ENCODE results near the gene PIP5K1A. TPM values are rescaled to one million over a fixed set of nuclear protein-coding genes. Genes with fewer than 3 reads are reported as not detected.

PIP5K1A gene, protein sequence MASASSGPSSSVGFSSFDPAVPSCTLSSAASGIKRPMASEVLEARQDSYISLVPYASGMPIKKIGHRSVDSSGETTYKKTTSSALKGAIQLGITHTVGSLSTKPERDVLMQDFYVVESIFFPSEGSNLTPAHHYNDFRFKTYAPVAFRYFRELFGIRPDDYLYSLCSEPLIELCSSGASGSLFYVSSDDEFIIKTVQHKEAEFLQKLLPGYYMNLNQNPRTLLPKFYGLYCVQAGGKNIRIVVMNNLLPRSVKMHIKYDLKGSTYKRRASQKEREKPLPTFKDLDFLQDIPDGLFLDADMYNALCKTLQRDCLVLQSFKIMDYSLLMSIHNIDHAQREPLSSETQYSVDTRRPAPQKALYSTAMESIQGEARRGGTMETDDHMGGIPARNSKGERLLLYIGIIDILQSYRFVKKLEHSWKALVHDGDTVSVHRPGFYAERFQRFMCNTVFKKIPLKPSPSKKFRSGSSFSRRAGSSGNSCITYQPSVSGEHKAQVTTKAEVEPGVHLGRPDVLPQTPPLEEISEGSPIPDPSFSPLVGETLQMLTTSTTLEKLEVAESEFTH
- total RNA-seq, result 100 to 1,000 TPM in 1 of 2 donors, 10 to 100 TPM in 1; 93.8 to 116 TPM

DNA sequence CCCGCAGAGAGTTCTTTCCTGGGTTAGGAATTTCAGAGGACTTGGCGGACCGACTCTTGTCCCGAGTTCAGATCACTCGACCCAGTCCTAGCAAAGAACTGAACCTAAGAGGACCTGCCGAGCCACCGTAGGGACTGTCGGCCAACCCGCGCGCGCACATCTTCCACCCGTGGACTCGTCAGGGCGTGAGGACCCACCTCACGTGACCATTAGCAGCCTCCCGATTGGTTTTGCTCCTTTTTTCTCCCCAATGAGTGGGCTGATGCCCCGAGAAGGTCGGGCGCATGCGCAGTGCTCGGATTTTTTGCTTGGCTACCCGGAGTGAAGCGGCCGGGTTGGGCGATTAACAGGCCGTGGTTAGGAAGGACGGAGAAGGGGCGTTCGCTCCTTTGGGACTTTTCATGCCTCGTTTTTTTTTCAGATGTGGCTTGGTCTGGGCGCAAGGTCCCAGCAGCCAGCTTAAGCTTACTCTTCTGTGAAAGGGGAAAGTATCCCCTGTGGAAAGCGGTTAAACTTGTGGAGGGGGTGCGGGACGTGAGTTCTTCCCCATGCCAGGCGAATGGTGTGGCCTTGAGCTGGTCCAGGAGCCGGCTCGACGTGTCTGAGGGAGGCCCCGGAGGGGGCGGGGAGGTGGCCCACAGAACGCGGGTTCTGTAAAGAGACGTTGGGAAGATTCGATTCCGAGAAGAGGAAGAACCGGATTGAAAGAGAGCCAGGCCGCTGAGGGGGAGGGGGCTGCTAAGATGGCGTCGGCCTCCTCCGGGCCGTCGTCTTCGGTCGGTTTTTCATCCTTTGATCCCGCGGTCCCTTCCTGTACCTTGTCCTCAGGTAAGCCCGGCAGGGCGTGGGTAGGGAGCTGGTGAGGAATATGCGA, at the start of gene PIP5K1A:
PIP5K1A (plus strand) TSS at position 299 of the 874 bp plus-strand sequence; CDS start at position 744, 445 bp downstream.
- Mint-ChIP-seq H3K9me3 (no peaks in the 10 kb centered on the region), H3K4me1 (ENCODE audit: low read depth in 2 of 2) (peaks cover 29 to 31% of the 10 kb centered on the region in 2 donors), H3K36me3 (peaks cover 11% of the 10 kb centered on the region), H3K27me3 (peaks cover 0 to 3% of the 10 kb centered on the region in 2 donors), H3K4me3 (peak within 1 kb of the TSS; percentile 100), H3K27ac (peak within 1 kb of the TSS; percentile 93 to 99)
- ATAC-seq (peak; percentile 98 to 99), DNase-seq (ENCODE audit: low spot score) (peak; percentile 98)

DNA sequence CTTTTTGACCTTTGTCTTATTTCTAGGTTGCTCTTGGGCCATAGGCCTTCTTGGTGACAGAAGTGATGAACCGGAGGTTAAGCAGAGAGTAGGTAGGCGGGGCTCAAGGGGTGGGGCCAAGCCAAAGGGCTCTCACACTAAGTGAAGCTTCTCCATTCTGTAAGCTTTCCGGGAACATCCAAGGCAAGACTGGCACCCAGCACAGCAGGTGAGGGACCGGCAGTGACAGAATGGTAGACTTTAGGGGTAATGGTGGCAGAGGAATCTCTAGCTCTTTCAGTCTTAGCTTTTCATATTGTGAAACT, 41.9 kb upstream of the PIP5K1A start, which contains the start of gene TNFAIP8L2:
TNFAIP8L2 (plus strand) TSS at position 135 of the 305 bp plus-strand sequence. CDS start 2,049 bp downstream, outside the sequence.
- peak within 1 kb of the TSS; percentile 99 for H3K4me3 Mint-ChIP-seq
- peak; percentile 84 for DNase-seq (ENCODE audit: low spot score)
- peaks cover 37% of the 10 kb centered on the region in 2 donors for H3K4me1 Mint-ChIP-seq (ENCODE audit: low read depth in 2 of 2)
- ATAC-seq, result peak; percentile 90 to 92
- no peaks in the 10 kb centered on the region for H3K9me3 Mint-ChIP-seq
- no peaks in the 10 kb centered on the region for H3K36me3 Mint-ChIP-seq
- H3K27ac Mint-ChIP-seq, result peak within 1 kb of the TSS; percentile 93 to 94
- H3K27me3 Mint-ChIP-seq, result no peaks in the 10 kb centered on the region

- ATAC-seq (peak; percentile 68 to 80), DNase-seq (ENCODE audit: low spot score) (peak; percentile 80)
- H3K4me3 Mint-ChIP-seq, result peak overlapping the region; percentile 99
- no peaks in the 10 kb centered on the region for H3K36me3 Mint-ChIP-seq
- no peaks in the 10 kb centered on the region for H3K9me3 Mint-ChIP-seq
- peaks cover 41% of the 10 kb centered on the region in 2 donors for H3K4me1 Mint-ChIP-seq (ENCODE audit: low read depth in 2 of 2)
- peak overlapping the region; percentile 93 to 94 for H3K27ac Mint-ChIP-seq
- H3K27me3 Mint-ChIP-seq, result no peaks in the 10 kb centered on the region
These were observed 41.3 kb upstream of the PIP5K1A start for GRCh38 chr1:151157067-151157531.

DNA sequence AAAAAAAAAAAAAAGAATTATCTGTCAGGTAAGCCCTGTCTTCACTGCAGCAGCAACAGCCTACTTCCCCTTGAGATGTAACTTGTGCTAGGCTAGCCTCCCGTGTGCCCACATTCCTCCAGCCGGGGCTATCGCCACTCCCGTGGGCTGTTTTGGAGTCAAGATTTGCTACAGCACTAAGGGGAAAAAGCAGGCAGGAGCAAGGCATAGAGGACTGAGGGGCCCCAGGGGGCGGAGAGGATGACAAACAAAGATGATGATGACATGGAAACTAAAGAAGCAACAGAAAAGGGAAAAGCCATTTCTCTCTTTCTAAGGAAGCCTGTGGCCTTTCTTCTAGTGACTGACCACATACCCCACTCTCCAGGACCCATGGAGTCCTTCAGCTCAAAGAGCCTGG, 40.0 kb upstream of the PIP5K1A start:
- H3K4me3 Mint-ChIP-seq, result peak overlapping the region; percentile 99
- no peak for DNase-seq (ENCODE audit: low spot score)
- peak overlapping the region; percentile 93 to 94 for H3K27ac Mint-ChIP-seq
- H3K4me1 Mint-ChIP-seq (ENCODE audit: low read depth in 2 of 2), result peaks cover 47 to 48% of the 10 kb centered on the region in 2 donors
- ATAC-seq, result no peak
- H3K36me3 Mint-ChIP-seq, result no peaks in the 10 kb centered on the region
- no peaks in the 10 kb centered on the region for H3K9me3 Mint-ChIP-seq
- no peaks in the 10 kb centered on the region for H3K27me3 Mint-ChIP-seq

GRCh38 chr1:151158751-151159251, 39.6 kb upstream of the PIP5K1A start:
- no peaks in the 10 kb centered on the region for H3K36me3 Mint-ChIP-seq
- no peak for DNase-seq (ENCODE audit: low spot score)
- H3K4me3 Mint-ChIP-seq, result peak overlapping the region; percentile 99
- H3K27me3 Mint-ChIP-seq, result no peaks in the 10 kb centered on the region
- H3K4me1 Mint-ChIP-seq (ENCODE audit: low read depth in 2 of 2), result peaks cover 47 to 48% of the 10 kb centered on the region in 2 donors
- peak overlapping the region; percentile 93 to 94 for H3K27ac Mint-ChIP-seq
- no peaks in the 10 kb centered on the region for H3K9me3 Mint-ChIP-seq
- no peak for ATAC-seq

- no peak for DNase-seq (ENCODE audit: low spot score)
- Mint-ChIP-seq H3K36me3 (no peaks in the 10 kb centered on the region), H3K9me3 (no peaks in the 10 kb centered on the region), H3K27ac (peak overlapping the region; percentile 68 to 94), H3K27me3 (no peaks in the 10 kb centered on the region), H3K4me3 (no peak overlapping the region), H3K4me1 (ENCODE audit: low read depth in 2 of 2) (peaks cover 51% of the 10 kb centered on the region in 2 donors)
- ATAC-seq, result no peak
These were observed 39.0 kb upstream of the PIP5K1A start for GRCh38 chr1:151159373-151159772.

GRCh38 chr1:151164732-151165280, 33.5 kb upstream of the PIP5K1A start:
- Mint-ChIP-seq H3K4me1 (ENCODE audit: low read depth in 2 of 2) (peaks cover 39 to 43% of the 10 kb centered on the region in 2 donors), H3K27ac (peak overlapping the region; percentile 85 to 92)

DNA sequence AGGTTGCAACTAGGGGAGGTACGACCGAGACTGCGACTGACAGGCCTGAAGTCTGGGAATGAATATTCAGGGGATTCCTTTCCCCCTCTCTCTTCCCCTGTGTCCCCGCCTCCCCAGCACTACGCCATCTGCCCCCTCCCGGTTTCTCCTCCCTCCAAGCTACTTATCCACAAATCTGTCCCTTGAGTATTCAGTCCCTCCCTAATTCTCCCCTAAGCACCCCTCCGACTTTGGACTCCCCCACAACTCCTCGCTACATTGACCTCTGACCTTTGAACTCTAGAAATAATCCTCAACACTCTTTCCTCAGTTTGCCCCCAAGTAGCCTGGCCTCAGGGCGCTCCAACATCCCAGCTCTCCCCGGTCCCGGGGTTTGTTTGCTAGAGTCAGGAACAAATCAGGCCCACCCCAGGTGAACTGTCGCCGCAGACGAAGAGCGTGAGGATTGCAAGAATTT, 33.0 kb upstream of the PIP5K1A start:
- H3K4me1 Mint-ChIP-seq (ENCODE audit: low read depth in 2 of 2), result peaks cover 38 to 42% of the 10 kb centered on the region in 2 donors
- no peak for ATAC-seq
- no peak for DNase-seq (ENCODE audit: low spot score)
- H3K27ac Mint-ChIP-seq, result peak overlapping the region; percentile 85 to 92
- H3K4me3 Mint-ChIP-seq, result peak overlapping the region; percentile 94
- no peaks in the 10 kb centered on the region for H3K27me3 Mint-ChIP-seq
- peaks cover 18% of the 10 kb centered on the region for H3K36me3 Mint-ChIP-seq
- H3K9me3 Mint-ChIP-seq, result no peaks in the 10 kb centered on the region

More at GRCh38 chr1:151164732-151165280, 33.5 kb upstream of the PIP5K1A start:
- Mint-ChIP-seq H3K27me3 (no peaks in the 10 kb centered on the region), H3K4me3 (peak overlapping the region; percentile 94), H3K9me3 (no peaks in the 10 kb centered on the region), H3K36me3 (peaks cover 18% of the 10 kb centered on the region)
- DNase-seq (ENCODE audit: low spot score) (no peak), ATAC-seq (no peak)

DNA sequence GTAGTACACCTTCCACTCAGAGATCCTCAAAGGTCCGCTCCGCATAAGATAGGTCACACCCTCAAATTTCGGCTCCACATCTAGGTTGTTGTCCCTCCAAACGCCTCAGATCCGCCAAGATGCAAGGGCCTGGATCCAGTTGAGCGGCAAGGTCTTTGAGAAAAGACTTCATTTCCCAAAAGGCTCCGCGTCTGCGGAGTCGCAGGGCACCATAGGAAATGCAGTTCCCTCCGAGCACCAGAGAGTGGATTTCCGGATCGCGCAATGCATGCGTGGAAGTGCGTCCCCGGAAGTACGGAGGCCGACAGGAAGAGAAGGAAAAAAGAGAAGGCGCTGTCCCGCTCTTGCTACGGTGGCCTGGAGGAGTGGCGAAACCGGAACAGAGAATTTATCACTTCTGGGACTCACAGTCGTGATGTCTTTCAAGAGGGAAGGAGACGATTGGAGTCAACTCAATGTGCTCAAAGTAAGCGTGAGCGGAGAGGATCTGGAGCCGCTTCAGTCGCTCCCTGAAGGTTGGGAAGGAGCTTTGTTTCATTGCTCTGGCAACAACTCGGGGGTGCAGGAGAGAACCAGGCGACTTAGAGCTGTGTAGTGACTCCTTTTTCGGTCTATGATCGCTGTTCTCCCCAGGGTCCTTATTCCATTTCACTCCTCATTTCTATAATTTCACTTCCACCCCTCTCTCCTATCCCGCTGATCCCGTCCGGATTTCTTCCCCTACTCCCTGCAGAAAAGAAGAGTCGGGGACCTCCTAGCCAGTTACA, 32.4 kb upstream of the PIP5K1A start, which contains the start of the genes LYSMD1 and SCNM1:
LYSMD1 (minus strand) TSS at position 165 of the 767 bp plus-strand sequence. CDS start 644 bp downstream, outside the sequence.
SCNM1 (plus strand) TSS at position 407 of the 767 bp plus-strand sequence; CDS start at position 416, 9 bp downstream.
- peak; percentile 97 for DNase-seq (ENCODE audit: low spot score)
- Mint-ChIP-seq H3K27ac (peak within 1 kb of the TSS; percentile 85 to 92), H3K36me3 (peaks cover 18% of the 10 kb centered on the region), H3K27me3 (no peaks in the 10 kb centered on the region), H3K4me1 (ENCODE audit: low read depth in 2 of 2) (peaks cover 38 to 42% of the 10 kb centered on the region in 2 donors), H3K9me3 (no peaks in the 10 kb centered on the region), H3K4me3 (peak within 1 kb of the TSS; percentile 94)
- peak; percentile 97 to 98 for ATAC-seq

DNA sequence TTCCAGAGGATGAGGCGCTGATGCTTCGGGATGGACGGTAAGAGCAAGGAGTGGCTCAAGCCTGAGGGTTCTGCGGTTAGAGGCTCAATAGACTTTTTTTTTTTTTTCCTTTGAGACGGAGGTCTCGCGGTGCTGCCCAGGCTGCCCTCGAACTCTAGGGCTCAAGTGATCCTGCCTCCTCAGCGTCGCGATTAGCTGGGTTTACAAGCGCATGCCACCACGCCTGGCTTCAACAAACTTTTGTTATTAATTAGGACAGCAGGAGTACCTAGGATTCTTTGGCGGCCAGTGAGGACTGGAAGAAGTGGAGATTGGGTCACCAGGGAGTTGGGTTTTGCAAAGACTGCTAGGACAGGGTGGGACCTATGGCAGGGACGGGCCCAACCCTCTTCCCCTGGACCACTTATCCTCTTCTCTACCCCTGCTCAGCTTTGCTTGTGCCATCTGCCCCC, 31.8 kb upstream of the PIP5K1A start:
- H3K27ac Mint-ChIP-seq, result peak overlapping the region; percentile 85 to 92
- no peak for DNase-seq (ENCODE audit: low spot score)
- no peaks in the 10 kb centered on the region for H3K27me3 Mint-ChIP-seq
- H3K4me3 Mint-ChIP-seq, result peak overlapping the region; percentile 94
- peak in 1 of 2 donors; percentile 25 for ATAC-seq
- peaks cover 38 to 42% of the 10 kb centered on the region in 2 donors for H3K4me1 Mint-ChIP-seq (ENCODE audit: low read depth in 2 of 2)
- no peaks in the 10 kb centered on the region for H3K9me3 Mint-ChIP-seq
- H3K36me3 Mint-ChIP-seq, result peaks cover 18% of the 10 kb centered on the region

- H3K4me3 Mint-ChIP-seq, result peak overlapping the region; percentile 94
- H3K36me3 Mint-ChIP-seq, result peaks cover 18% of the 10 kb centered on the region
- peaks cover 34 to 38% of the 10 kb centered on the region in 2 donors for H3K4me1 Mint-ChIP-seq (ENCODE audit: low read depth in 2 of 2)
- H3K27me3 Mint-ChIP-seq, result no peaks in the 10 kb centered on the region
- ATAC-seq (no peak), DNase-seq (ENCODE audit: low spot score) (no peak)
- peak overlapping the region; percentile 85 to 92 for H3K27ac Mint-ChIP-seq
- H3K9me3 Mint-ChIP-seq, result no peaks in the 10 kb centered on the region
These were observed 31.2 kb upstream of the PIP5K1A start for GRCh38 chr1:151167116-151167515.

DNA sequence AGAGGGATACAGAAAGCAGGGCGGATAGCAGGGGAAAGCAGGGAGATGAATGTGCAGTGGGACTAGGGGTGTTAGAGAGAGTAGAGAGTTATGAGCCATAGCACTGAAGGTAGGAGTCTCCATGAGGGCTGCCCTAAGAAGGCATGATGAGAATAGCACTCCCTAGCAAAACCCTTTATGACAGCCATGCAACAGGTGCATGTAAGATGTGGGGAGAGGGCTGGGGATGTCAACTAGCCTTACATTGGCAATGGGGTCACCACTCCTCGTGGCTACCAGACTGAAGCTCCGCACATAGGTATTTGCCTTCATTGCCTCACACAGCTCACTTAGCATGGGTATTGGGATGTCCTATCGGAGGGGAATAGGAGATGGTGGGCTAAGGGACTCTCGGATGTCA, 27.2 kb upstream of the PIP5K1A start:
- peaks cover 10 to 13% of the 10 kb centered on the region in 2 donors for H3K4me1 Mint-ChIP-seq (ENCODE audit: low read depth in 2 of 2)

More for the DNA sequence above, 27.2 kb upstream of the PIP5K1A start:
- H3K4me3 Mint-ChIP-seq, result no peak overlapping the region
- H3K27ac Mint-ChIP-seq, result no peak overlapping the region
- no peaks in the 10 kb centered on the region for H3K9me3 Mint-ChIP-seq
- H3K36me3 Mint-ChIP-seq, result peaks cover 14% of the 10 kb centered on the region
- DNase-seq (ENCODE audit: low spot score) (no peak), ATAC-seq (no peak)
- H3K27me3 Mint-ChIP-seq, result no peaks in the 10 kb centered on the region
